NB4 (cell line): ENCODE measurements around the gene SLX9.

Experiments
- POLR2A ChIP-seq: IDR thresholded peaks from 2 replicates; pipeline ENCODE4 v1.6.1; 2011; ENCODE audit warnings: mild to moderate bottlenecking; ENCODE audit not compliant: insufficient read length; ENCODE audit errors: extremely low read depth
- TF ChIP-seq, protein P1 (sequence below): IDR thresholded peaks from 2 replicates; pipeline ENCODE4 v1.6.1; 2011; ENCODE audit warnings: low read depth, low read length
- TF ChIP-seq, protein P2 (sequence below): IDR thresholded peaks from one replicate; pipeline ENCODE4 v1.5.1; 2012; ENCODE audit warnings: low read depth, low read length

- TF ChIP-seq, protein P1, sequence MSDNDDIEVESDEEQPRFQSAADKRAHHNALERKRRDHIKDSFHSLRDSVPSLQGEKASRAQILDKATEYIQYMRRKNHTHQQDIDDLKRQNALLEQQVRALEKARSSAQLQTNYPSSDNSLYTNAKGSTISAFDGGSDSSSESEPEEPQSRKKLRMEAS = no peak
- TF ChIP-seq, protein P2, sequence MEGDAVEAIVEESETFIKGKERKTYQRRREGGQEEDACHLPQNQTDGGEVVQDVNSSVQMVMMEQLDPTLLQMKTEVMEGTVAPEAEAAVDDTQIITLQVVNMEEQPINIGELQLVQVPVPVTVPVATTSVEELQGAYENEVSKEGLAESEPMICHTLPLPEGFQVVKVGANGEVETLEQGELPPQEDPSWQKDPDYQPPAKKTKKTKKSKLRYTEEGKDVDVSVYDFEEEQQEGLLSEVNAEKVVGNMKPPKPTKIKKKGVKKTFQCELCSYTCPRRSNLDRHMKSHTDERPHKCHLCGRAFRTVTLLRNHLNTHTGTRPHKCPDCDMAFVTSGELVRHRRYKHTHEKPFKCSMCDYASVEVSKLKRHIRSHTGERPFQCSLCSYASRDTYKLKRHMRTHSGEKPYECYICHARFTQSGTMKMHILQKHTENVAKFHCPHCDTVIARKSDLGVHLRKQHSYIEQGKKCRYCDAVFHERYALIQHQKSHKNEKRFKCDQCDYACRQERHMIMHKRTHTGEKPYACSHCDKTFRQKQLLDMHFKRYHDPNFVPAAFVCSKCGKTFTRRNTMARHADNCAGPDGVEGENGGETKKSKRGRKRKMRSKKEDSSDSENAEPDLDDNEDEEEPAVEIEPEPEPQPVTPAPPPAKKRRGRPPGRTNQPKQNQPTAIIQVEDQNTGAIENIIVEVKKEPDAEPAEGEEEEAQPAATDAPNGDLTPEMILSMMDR = no peak
- no peak for TF ChIP-seq POLR2A
Measured at GRCh38 chr21:44934276-44934675, 5.6 kb upstream of the SLX9 start.
